ENCODE results near the gene HCRT. TPM values are rescaled to one million over a fixed set of nuclear protein-coding genes. Genes with fewer than 3 reads are reported as not detected.
"Not testable (repeated sequence)": the region's sequence is repeated elsewhere in the genome, so short reads cannot be mapped to it uniquely, and the experiment has no call there.

HCRT gene
- total RNA-seq, 3 donors from 2014 or later = not detected

GRCh38 chr17:42142371-42142896, 42.8 kb downstream of the HCRT start:
- no peak for DNase-seq
- Histone ChIP-seq H3K9me3 (no peaks in the 10 kb centered on the region), H3K4me3 (no peak overlapping the region), H3K4me1 (ENCODE audit: low read depth) (peaks cover 4% of the 10 kb centered on the region), H3K36me3 (ENCODE audit: low read depth) (no peaks in the 10 kb centered on the region)
- TF ChIP-seq, protein P1, sequence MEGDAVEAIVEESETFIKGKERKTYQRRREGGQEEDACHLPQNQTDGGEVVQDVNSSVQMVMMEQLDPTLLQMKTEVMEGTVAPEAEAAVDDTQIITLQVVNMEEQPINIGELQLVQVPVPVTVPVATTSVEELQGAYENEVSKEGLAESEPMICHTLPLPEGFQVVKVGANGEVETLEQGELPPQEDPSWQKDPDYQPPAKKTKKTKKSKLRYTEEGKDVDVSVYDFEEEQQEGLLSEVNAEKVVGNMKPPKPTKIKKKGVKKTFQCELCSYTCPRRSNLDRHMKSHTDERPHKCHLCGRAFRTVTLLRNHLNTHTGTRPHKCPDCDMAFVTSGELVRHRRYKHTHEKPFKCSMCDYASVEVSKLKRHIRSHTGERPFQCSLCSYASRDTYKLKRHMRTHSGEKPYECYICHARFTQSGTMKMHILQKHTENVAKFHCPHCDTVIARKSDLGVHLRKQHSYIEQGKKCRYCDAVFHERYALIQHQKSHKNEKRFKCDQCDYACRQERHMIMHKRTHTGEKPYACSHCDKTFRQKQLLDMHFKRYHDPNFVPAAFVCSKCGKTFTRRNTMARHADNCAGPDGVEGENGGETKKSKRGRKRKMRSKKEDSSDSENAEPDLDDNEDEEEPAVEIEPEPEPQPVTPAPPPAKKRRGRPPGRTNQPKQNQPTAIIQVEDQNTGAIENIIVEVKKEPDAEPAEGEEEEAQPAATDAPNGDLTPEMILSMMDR (IDR thresholded peaks at IDR 0.05) = no peak
- intact Hi-C loops (cut with DNase I, micrococcal nuclease) = no loop called here
- no peak for ATAC-seq

DNA sequence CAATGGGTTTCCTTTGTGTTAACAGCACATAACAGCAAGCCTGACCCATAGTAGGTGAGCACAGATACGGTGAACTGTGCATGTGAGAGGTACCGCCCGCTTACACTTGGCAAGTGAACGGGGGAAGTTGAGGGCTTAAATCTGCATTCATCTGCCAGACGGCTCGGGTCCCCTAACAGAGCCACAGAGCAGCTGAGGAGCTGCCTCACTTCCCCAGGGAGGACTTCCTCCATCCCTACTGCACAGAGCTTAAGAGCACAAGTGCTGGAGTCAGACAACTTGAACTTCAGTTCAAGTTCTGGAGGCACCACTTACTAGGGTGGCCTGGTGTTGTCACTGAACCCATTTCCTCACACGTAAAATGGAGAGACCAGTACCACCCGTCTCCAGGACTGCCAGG, 43.9 kb downstream of the HCRT start:
- peaks cover 13% of the 10 kb centered on the region for H3K4me1 ChIP-seq (ENCODE audit: low read depth)
- no peak for DNase-seq
- no peak for ATAC-seq
- no peaks in the 10 kb centered on the region for H3K9me3 ChIP-seq
- TF ChIP-seq, protein P1 (IDR thresholded peaks at IDR 0.05) = no peak
- no peaks in the 10 kb centered on the region for H3K36me3 ChIP-seq (ENCODE audit: low read depth)
- no peak overlapping the region for H3K4me3 ChIP-seq
- intact Hi-C loops (cut with DNase I, micrococcal nuclease) = no loop called here

- H3K9me3 ChIP-seq; H3K36me3 ChIP-seq (ENCODE audit: low read depth); ATAC-seq; intact Hi-C loops (cut with DNase I, micrococcal nuclease); DNase-seq; H3K4me3 ChIP-seq: not testable (repeated sequence)
- peaks cover 19% of the 10 kb centered on the region for H3K4me1 ChIP-seq (ENCODE audit: low read depth)
Observed at GRCh38 chr17:42140690-42141089, 44.6 kb downstream of the HCRT start.

DNA sequence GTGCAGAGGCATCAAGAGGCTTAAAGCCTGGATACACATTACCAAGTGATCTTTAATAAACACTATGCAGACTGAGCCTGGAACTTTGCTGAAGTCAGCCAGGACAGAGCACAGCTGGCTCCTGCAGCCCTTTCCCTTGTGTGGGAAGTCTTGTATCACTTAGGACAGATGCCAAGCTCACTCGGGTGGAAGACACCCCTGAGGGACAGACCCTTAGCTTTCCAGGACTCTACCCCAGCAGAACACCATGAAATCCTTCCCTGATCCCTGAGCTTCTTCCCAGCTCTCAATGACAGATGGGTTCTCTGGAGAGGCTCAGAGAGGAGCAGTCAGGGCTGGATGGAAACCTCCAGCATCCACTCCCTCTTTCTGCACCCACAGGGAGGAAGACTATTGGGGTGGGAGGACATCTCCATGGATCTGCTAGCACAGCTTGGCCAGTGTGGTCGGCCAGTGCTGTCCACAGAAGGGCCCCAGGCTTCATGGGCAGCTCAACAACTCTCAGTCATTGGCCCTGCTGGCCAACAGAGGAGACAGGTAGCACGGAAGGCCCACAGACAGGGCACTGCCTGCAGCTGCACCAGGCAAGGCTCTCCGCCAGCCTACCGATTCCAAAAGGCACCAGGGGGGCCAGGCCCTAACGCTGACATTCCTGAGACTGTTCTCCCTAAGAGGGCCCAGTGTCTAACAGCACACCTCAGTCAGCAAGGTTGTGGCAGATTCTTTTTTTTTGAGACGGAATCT, 46.3 kb downstream of the HCRT start:
- H3K4me1 ChIP-seq (ENCODE audit: low read depth) = peaks cover 32% of the 10 kb centered on the region
- DNase-seq (no peak), ATAC-seq (no peak)
- TF ChIP-seq, protein P1 (IDR thresholded peaks at IDR 0.05) = no peak
- intact Hi-C loops (cut with DNase I, micrococcal nuclease) = no loop called here
- H3K4me3 ChIP-seq = no peak overlapping the region
- H3K9me3 ChIP-seq = no peaks in the 10 kb centered on the region
- H3K36me3 ChIP-seq (ENCODE audit: low read depth) = no peaks in the 10 kb centered on the region

GRCh38 chr17:42136654-42137051, 48.6 kb downstream of the HCRT start:
- ATAC-seq (no peak), DNase-seq (no peak)
- no peaks in the 10 kb centered on the region for H3K36me3 ChIP-seq (ENCODE audit: low read depth)
- no peak overlapping the region for H3K4me3 ChIP-seq
- intact Hi-C loops (cut with DNase I, micrococcal nuclease) = no loop called here
- H3K9me3 ChIP-seq = no peaks in the 10 kb centered on the region
- H3K4me1 ChIP-seq (ENCODE audit: low read depth) = peaks cover 51% of the 10 kb centered on the region
- TF ChIP-seq, protein P1 (IDR thresholded peaks at IDR 0.05) = no peak
